GM21423 (cell line): ENCODE data around the gene HIF3A.
"Not testable (repeated sequence)": the region's sequence is repeated elsewhere in the genome, so short reads cannot be mapped to it uniquely, and the experiment has no call there.

Experiments used
- ATAC-seq: cut with Tn5 transposase; IDR thresholded peaks from one replicate; pipeline ENCODE4 v1.9.1; 2021; ENCODE audit warnings: mild to moderate bottlenecking, moderate library complexity; ENCODE audit not compliant: unreplicated experiment

HIF3A gene

GRCh38 chr19:46291829-46292228 is 5.0 kb upstream of the HIF3A start:
- no peak for ATAC-seq

- no peak for ATAC-seq
These were observed 2.3 kb upstream of the HIF3A start for GRCh38 chr19:46294494-46294893.

- ATAC-seq, result no peak
These were observed 1.2 kb upstream of the HIF3A start for GRCh38 chr19:46295401-46296201.

GRCh38 chr19:46296202-46296480 is 701 bp upstream of the HIF3A start:
- no peak for ATAC-seq

- ATAC-seq, result no peak
These were observed 1.0 kb downstream of the HIF3A start for GRCh38 chr19:46297700-46298478.

- no peak for ATAC-seq
These were observed 1.7 kb downstream of the HIF3A start for GRCh38 chr19:46298479-46299003.

GRCh38 chr19:46299004-46299509 is 2.2 kb downstream of the HIF3A start:
- no peak for ATAC-seq

GRCh38 chr19:46299695-46300094 is 2.9 kb downstream of the HIF3A start:
- ATAC-seq, result no peak

GRCh38 chr19:46303322-46303690 is 6.5 kb downstream of the HIF3A start:
- ATAC-seq, result no peak

GRCh38 chr19:46303691-46304397 is 7.0 kb downstream of the HIF3A start:
- no peak for ATAC-seq

GRCh38 chr19:46306501-46306900 is 9.7 kb downstream of the HIF3A start:
- ATAC-seq, result no peak

- ATAC-seq, result no peak
These were observed 11.7 kb downstream of the HIF3A start for GRCh38 chr19:46308510-46308909.

GRCh38 chr19:46309056-46309455 is 12.2 kb downstream of the HIF3A start:
- ATAC-seq, result no peak

- no peak for ATAC-seq
These were observed 14.6 kb downstream of the HIF3A start for GRCh38 chr19:46311444-46311843.

- not testable (repeated sequence) for ATAC-seq
These were observed 17.0 kb downstream of the HIF3A start for GRCh38 chr19:46313540-46314469.

- no peak for ATAC-seq
These were observed 20.5 kb downstream of the HIF3A start for GRCh38 chr19:46317339-46317738.

- no peak for ATAC-seq
These were observed 22.8 kb downstream of the HIF3A start for GRCh38 chr19:46319613-46320012.

- ATAC-seq, result no peak
These were observed 23.7 kb downstream of the HIF3A start for GRCh38 chr19:46320559-46320958.

GRCh38 chr19:46321653-46322052 is 24.8 kb downstream of the HIF3A start:
- ATAC-seq, result no peak

- ATAC-seq, result not testable (repeated sequence)
These were observed 26.4 kb downstream of the HIF3A start for GRCh38 chr19:46323227-46323626.
